Activated naive CD8-positive, alpha-beta T cell treated with anti-CD3 and anti-CD28 coated beads for 36 hours (primary cell): Measurements from ENCODE around the gene COL4A2. TPM values are rescaled to one million over a fixed set of nuclear protein-coding genes. Genes with fewer than 3 reads are reported as not detected.

Experiments
- DNase-seq: peaks from one replicate; pipeline ENCODE4 v3.0.0; 2021
- H3K27ac Mint-ChIP-seq: one replicate; pipeline ENCODE4 v1.8.0; 2022; ENCODE audit warnings: mild to moderate bottlenecking, moderate library complexity, mixed read lengths
- H3K27me3 Mint-ChIP-seq: one replicate; pipeline ENCODE4 v1.8.0; 2022; ENCODE audit warnings: mild to moderate bottlenecking, mixed read lengths
- H3K36me3 Mint-ChIP-seq: one replicate; pipeline ENCODE4 v1.8.0; 2021; ENCODE audit warnings: mild to moderate bottlenecking, mixed read lengths
- H3K4me1 Mint-ChIP-seq: one replicate; pipeline ENCODE4 v1.8.0; 2021; ENCODE audit warnings: mixed read lengths
- H3K4me3 Mint-ChIP-seq: one replicate; pipeline ENCODE4 v1.8.0; 2022; ENCODE audit warnings: mild to moderate bottlenecking, moderate library complexity, mixed read lengths
- H3K9me3 Mint-ChIP-seq: one replicate; pipeline ENCODE4 v1.8.0; 2022; ENCODE audit warnings: mixed read lengths
- total RNA-seq, 2 experiments: library from RNA; stranded (reverse); gene quantifications; one replicate each; pipeline ENCODE4 v1.2.3, GENCODE V29; 2021

COL4A2 gene
- total RNA-seq, 2 experiments from 2014 or later = not detected

DNA sequence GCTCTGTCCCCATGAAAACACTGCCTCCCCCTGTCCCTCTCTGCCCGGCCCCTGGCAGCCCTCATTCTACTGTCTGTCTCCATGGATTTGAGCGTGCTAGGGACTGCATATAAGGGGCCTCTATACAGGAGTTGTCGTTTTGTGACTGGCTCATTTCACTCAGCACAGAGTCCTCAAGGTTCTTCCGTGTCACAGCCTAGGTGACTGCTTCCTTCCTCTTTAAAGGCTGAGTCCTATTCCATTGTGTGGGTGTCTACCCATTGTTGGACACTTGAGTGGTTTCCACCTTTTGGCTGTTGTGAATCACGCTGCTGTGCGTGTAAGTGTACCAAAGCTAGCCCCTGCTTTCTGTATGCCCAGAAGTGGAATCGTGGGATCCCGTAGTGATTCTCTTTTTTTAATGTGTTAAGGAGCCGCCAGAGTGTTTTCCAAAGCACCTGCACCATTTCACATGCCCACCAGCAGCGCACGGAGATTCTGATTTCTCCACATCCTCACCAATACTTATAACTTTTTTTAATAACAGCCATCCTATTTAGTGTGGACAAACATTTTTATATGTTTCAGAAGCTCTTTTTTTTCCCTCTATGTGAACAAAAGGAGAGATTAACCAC lies 116.7 kb downstream of the COL4A2 start:
- Mint-ChIP-seq H3K4me1 (peaks cover 25% of the 10 kb centered on the region), H3K27me3 (peaks cover 98% of the 10 kb centered on the region), H3K9me3 (no peaks in the 10 kb centered on the region), H3K27ac (no peak overlapping the region), H3K36me3 (no peaks in the 10 kb centered on the region), H3K4me3 (no peak overlapping the region)
- no peak for DNase-seq

DNA sequence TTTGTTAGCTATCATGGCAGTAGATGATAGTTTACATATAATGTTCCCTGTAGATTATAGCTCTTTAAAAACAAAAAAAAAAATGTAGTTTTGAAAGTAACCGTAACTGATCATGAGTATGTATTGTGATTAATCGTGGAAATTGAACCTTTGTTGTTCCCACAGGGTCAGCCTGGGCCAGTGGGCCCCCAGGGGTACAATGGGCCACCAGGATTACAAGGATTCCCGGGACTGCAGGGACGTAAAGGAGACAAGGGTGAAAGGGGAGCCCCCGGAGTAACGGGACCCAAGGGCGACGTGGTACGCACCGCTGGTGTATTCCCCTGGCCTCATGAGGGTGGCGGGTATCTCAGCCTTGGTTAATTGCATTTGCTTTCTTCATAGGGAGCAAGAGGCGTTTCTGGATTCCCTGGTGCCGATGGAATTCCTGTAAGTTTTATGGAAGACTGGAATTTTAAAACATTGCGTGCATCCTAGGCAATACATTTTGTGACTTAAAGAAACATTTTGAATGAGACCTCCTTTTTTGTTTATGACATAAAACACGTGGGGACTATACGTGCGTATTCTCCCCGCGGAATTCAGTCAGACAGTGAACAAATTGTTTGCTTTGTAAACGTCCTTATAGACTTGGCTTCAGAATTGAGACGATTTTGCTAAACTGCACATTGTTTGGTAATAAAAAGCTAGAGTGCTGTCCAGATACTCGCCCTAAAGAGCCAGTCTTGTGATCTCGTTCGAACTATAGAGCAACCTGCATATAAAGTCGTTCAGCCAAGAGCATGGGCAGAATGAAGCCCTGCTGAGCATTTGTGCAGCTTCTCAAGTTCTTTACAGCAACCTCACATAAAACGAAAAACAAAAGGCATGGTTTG lies 117.7 kb downstream of the COL4A2 start:
- Mint-ChIP-seq H3K36me3 (no peaks in the 10 kb centered on the region), H3K27me3 (peaks cover 96% of the 10 kb centered on the region), H3K9me3 (no peaks in the 10 kb centered on the region), H3K4me1 (peaks cover 24% of the 10 kb centered on the region), H3K4me3 (no peak overlapping the region), H3K27ac (no peak overlapping the region)
- DNase-seq = no peak

DNA sequence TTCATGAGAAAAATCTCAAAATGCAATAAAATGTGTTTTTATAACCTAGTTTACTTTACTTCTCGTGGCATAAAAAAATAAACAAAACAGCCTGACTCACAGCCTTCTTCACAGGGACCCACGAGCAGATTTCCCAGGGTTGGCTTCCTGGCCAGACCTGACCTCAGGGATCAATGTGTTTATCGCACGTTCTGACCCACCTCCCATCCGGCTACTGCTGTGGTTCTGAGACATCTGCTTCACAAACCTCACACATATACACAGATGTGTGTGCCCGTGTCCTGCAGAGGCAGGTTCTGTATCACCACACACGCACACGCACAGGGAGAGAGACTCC lies 118.3 kb downstream of the COL4A2 start:
- Mint-ChIP-seq H3K36me3 (no peaks in the 10 kb centered on the region), H3K27ac (no peak overlapping the region), H3K4me1 (peaks cover 24% of the 10 kb centered on the region), H3K27me3 (peaks cover 92% of the 10 kb centered on the region), H3K4me3 (no peak overlapping the region), H3K9me3 (no peaks in the 10 kb centered on the region)
- DNase-seq = no peak

DNA sequence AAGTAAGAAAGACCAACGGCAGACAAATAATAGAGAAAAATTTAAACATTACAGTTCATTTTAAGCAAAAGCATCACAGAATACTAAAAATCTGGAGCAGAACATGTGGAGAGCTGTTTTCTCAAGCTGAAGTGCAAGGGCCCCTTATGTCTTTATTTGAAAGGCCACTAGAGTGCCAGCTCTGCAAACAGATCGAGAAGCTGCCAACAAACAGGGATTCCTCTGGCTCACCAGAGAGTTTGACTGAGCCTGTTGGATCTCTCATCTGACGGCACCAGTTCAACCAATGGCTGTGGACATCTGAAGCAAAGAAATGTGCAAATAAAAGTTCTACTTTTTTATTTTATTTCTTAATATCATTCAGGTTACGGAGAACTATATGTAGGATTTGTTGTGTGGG lies 119.7 kb downstream of the COL4A2 start:
- H3K4me1 Mint-ChIP-seq = peaks cover 14% of the 10 kb centered on the region
- H3K27me3 Mint-ChIP-seq = peaks cover 89% of the 10 kb centered on the region
- H3K9me3 Mint-ChIP-seq = no peaks in the 10 kb centered on the region
- H3K36me3 Mint-ChIP-seq = no peaks in the 10 kb centered on the region
- no peak overlapping the region for H3K4me3 Mint-ChIP-seq
- no peak for DNase-seq
- no peak overlapping the region for H3K27ac Mint-ChIP-seq

- Mint-ChIP-seq H3K27ac (no peak overlapping the region), H3K27me3 (peaks cover 90% of the 10 kb centered on the region), H3K36me3 (no peaks in the 10 kb centered on the region), H3K4me1 (peaks cover 4% of the 10 kb centered on the region), H3K4me3 (no peak overlapping the region), H3K9me3 (no peaks in the 10 kb centered on the region)
- DNase-seq = no peak
Measured at GRCh38 chr13:110428313-110428712, 121.2 kb downstream of the COL4A2 start.

DNA sequence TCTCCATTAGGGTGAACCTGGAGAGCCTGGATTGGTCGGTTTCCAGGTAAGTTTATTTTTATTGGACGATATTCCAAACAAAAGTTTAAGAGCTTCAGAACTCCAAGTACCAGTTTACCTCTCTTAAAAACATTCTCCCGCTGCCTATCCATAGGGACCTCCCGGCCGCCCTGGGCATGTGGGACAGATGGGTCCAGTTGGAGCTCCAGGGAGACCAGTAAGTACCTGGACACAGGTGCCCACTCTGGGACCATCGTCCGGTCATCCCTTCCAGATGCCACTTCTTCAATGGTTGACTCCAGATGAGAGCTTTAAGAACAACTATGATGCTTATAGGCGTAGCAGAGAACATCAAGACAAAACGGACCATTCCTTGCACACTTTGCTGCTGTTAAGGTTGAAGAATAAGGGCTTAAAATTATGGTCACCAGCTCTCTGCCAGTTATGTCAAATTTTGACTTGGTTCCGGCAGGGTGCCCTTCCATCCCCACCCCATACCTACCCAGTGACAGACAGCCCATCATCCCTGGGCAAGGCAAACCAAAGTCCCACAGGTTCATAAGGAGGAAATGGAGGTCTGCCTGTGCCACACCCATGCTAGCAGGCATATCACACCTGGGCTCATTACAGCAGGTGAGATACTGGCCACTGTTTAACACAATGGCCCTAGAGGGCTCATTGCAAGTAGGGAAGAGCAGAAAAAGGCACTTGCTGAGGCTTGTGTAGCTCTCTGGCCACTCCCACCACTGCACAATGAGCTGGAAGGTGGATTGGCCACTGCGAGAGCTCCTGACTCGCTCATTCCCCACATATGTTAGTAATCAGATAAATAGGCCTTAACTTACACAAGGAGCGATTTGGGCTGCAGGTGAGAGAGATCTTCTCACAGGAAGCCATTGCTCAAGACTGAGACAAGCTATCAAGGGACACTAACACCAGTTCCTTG lies 123.6 kb downstream of the COL4A2 start:
- no peaks in the 10 kb centered on the region for H3K4me1 Mint-ChIP-seq
- no peak for DNase-seq
- H3K36me3 Mint-ChIP-seq = no peaks in the 10 kb centered on the region
- no peak overlapping the region for H3K4me3 Mint-ChIP-seq
- no peak overlapping the region for H3K27ac Mint-ChIP-seq
- H3K27me3 Mint-ChIP-seq = peaks cover 73% of the 10 kb centered on the region
- H3K9me3 Mint-ChIP-seq = no peaks in the 10 kb centered on the region

DNA sequence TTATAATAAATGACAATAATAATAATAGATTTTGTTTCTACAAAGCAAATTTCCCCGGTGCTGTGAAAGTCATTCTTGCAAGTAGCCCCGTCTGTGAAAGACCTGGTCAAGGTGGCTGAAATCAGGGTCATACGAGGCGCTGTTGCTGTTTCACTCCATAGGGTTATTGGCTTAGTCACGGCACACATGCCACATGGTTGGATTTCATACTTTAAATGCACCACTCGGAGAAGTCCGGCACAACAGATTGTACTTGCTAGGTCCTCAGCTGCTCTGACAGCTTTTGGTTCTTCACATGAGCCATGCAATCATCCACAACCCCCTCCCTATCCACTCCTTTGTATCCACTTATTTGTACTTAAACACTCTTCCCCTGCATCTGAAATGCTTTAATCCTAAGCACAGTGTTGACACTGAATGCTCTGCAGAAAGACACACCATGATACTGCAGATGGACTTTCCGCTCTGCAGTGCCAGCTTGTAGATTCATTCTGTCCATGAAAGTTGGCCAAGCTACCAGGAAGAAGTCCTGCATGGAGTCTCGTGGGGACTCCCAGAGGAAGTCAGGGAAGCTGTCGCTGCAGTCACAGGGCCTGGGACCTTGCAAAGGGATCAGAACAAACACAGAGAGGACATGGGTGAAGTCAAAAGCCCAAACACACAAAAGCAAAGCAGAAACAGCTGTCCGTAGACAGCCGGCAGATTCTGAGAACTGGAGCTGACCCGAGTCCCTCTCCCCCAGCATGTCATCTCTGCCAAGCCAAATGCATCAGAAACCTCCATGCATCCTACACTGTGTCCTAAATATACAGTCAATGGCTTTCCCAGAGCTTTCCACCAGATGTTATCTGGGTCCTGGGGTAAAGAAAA lies 124.6 kb downstream of the COL4A2 start:
- Mint-ChIP-seq H3K27ac (no peak overlapping the region), H3K4me1 (no peaks in the 10 kb centered on the region), H3K27me3 (peaks cover 68% of the 10 kb centered on the region), H3K36me3 (no peaks in the 10 kb centered on the region), H3K4me3 (no peak overlapping the region), H3K9me3 (no peaks in the 10 kb centered on the region)
- no peak for DNase-seq

DNA sequence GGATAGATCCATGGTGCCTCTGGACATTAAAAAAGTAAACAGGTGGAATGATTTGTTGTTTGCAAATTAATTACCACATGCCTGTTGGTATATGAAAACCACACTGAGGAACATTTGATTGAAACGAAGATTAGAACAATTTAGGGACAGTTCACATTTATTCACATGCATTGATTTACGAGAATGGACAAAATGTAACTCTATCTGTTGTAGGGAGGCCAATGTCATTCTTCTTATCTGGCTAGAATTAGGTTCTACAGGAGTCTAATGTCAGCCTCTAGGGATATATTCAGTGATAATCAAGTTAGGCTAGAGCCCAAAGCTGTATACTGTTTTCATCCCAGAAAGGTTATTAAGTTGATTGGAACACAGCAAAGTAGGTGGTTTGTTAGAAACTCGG lies 125.4 kb downstream of the COL4A2 start:
- no peak for DNase-seq
- no peak overlapping the region for H3K27ac Mint-ChIP-seq
- peaks cover 66% of the 10 kb centered on the region for H3K27me3 Mint-ChIP-seq
- H3K36me3 Mint-ChIP-seq = no peaks in the 10 kb centered on the region
- no peaks in the 10 kb centered on the region for H3K4me1 Mint-ChIP-seq
- no peaks in the 10 kb centered on the region for H3K9me3 Mint-ChIP-seq
- H3K4me3 Mint-ChIP-seq = no peak overlapping the region

DNA sequence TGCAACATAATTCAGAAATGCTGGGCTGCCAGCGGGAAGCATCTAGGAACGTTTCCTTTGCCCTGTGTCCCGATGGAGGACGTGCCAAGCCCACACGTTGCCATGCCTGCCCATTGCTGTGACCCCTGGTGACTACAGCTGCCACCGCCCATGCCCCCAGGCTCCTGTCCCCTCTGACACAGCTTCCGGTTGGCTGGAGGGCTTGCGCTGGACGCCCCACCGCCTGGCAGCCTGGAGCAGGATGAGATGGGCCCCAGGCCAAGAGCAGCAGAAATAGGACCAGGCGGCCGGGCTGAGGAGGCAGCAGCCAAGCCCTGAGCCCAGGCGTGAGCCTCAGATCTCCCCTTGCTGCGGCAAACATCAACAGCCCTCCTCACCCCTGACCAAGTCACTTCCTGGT lies 125.9 kb downstream of the COL4A2 start:
- peaks cover 66% of the 10 kb centered on the region for H3K27me3 Mint-ChIP-seq
- H3K4me1 Mint-ChIP-seq = no peaks in the 10 kb centered on the region
- H3K27ac Mint-ChIP-seq = no peak overlapping the region
- no peak for DNase-seq
- no peaks in the 10 kb centered on the region for H3K9me3 Mint-ChIP-seq
- H3K36me3 Mint-ChIP-seq = no peaks in the 10 kb centered on the region
- H3K4me3 Mint-ChIP-seq = no peak overlapping the region

DNA sequence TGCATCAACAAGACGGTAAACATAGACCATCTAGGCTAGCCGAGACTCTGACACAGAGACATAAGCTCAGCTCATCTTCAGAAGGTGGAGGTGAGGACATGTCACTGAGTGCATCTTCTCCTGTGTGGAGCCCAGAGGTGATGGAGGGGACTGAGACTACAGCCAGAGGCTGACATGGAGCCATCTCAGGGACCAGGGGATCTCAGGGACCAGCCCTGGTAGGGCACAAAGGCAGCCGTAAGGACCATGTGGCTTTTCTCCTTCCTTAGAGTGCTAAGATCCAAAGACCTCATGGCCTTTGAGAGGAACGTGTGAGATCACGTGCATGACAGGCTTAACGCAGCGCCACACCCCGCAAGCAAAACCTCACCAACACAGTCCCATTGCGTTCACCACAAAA lies 127.5 kb downstream of the COL4A2 start:
- H3K27me3 Mint-ChIP-seq = peaks cover 61% of the 10 kb centered on the region
- H3K4me3 Mint-ChIP-seq = no peak overlapping the region
- H3K27ac Mint-ChIP-seq = no peak overlapping the region
- no peaks in the 10 kb centered on the region for H3K36me3 Mint-ChIP-seq
- H3K9me3 Mint-ChIP-seq = no peaks in the 10 kb centered on the region
- H3K4me1 Mint-ChIP-seq = no peaks in the 10 kb centered on the region
- no peak for DNase-seq

- peaks cover 59% of the 10 kb centered on the region for H3K27me3 Mint-ChIP-seq
- H3K4me3 Mint-ChIP-seq = no peak overlapping the region
- H3K36me3 Mint-ChIP-seq = no peaks in the 10 kb centered on the region
- DNase-seq = no peak
- H3K27ac Mint-ChIP-seq = no peak overlapping the region
- no peaks in the 10 kb centered on the region for H3K9me3 Mint-ChIP-seq
- H3K4me1 Mint-ChIP-seq = no peaks in the 10 kb centered on the region
Measured at GRCh38 chr13:110435331-110435730, 128.2 kb downstream of the COL4A2 start.

- Mint-ChIP-seq H3K4me3 (no peak overlapping the region), H3K27me3 (peaks cover 57% of the 10 kb centered on the region), H3K36me3 (no peaks in the 10 kb centered on the region)
Measured at GRCh38 chr13:110436276-110436675, 129.2 kb downstream of the COL4A2 start.

DNA sequence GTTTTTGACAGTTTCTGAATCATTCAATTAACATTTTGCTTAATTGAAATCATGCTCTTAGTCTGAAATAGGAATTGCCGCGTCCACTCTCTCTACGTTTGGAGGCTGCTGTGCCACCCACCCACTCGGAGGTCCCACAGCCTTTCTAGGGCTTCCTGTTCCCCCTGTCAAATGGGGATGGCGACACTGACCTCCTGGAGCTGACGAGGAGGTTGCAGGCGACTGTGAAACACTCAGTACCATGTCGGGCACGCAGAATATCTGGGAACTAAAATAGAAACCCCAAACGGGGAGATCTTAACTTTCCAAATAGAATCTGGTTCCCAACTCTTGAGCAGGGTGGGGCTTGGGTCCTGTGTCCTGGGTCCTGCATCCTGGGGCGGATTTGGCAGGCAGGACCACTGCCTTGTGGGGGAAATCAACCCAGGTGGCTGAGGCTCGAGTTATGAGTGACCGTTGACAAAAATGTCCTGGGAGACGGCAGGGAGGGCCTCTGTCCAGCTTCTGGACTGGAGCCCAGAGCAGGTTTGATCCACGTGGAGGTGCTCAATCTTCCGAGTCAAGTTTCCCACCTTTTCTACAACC lies 129.8 kb downstream of the COL4A2 start:
- Mint-ChIP-seq H3K4me1 (no peaks in the 10 kb centered on the region), H3K27me3 (peaks cover 57% of the 10 kb centered on the region), H3K36me3 (no peaks in the 10 kb centered on the region), H3K9me3 (no peaks in the 10 kb centered on the region), H3K27ac (no peak overlapping the region), H3K4me3 (no peak overlapping the region)
- DNase-seq = no peak

More at GRCh38 chr13:110436276-110436675, 129.2 kb downstream of the COL4A2 start:
- no peaks in the 10 kb centered on the region for H3K9me3 Mint-ChIP-seq
- no peak for DNase-seq
- no peaks in the 10 kb centered on the region for H3K4me1 Mint-ChIP-seq
- H3K27ac Mint-ChIP-seq = no peak overlapping the region

DNA sequence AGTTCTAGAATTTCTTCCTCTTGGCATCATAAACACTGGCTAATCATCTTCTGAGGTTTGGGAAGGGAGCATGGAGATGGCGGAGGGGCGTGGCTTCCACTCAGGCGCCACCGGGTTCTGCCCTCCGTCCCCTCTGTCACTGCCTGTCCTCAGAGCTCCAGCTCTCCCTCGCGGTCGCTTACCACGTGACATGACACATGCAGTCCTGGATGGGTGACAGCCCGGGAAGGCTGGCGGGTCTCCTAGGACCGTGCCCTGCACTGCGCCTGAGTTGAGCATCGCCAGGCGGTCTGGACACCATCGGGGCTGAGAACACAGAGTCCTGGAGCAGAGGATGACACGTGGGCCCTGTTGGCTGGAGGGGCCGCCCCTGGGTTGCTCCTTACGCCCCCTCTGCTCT lies 131.1 kb downstream of the COL4A2 start:
- Mint-ChIP-seq H3K27me3 (peaks cover 52% of the 10 kb centered on the region), H3K9me3 (no peaks in the 10 kb centered on the region), H3K4me1 (no peaks in the 10 kb centered on the region), H3K27ac (no peak overlapping the region), H3K36me3 (no peaks in the 10 kb centered on the region), H3K4me3 (no peak overlapping the region)
- DNase-seq = no peak
